ENCODE measurements around the gene MNS1.

Gene MNS1

GRCh38 chr15:56390739-56391267, 74.1 kb downstream of the MNS1 start:
- peak; percentile 4 for DNase-seq (ENCODE audit: low read depth)
- TF ChIP-seq CTCF (conservative IDR thresholded peaks at IDR 0.05; ENCODE audit: low read length): no peak
- H3K4me3 ChIP-seq (ENCODE audit: low read length): no peak overlapping the region

DNA sequence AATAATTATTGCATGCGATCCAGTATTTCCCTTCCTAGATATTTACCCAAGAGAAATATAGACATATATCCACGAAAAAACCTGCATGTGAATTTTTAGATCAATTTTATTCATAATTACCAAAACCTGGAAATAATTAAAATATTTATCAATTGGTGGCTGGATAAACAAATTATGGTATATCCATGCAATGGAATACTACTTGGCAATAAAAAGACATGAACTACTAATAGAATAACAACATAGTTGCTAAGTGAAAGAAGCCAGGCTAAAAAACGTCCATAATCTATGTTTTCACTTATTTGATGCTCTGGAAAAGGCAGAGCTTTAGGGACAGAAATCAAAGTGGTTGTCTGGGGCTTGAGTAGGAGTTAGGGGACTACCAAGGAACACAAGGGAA, 79.0 kb downstream of the MNS1 start:
- H3K4me3 ChIP-seq (ENCODE audit: low read length): no peak overlapping the region
- no peak for TF ChIP-seq CTCF (conservative IDR thresholded peaks at IDR 0.05; ENCODE audit: low read length)
- DNase-seq (ENCODE audit: low read depth): no peak

DNA sequence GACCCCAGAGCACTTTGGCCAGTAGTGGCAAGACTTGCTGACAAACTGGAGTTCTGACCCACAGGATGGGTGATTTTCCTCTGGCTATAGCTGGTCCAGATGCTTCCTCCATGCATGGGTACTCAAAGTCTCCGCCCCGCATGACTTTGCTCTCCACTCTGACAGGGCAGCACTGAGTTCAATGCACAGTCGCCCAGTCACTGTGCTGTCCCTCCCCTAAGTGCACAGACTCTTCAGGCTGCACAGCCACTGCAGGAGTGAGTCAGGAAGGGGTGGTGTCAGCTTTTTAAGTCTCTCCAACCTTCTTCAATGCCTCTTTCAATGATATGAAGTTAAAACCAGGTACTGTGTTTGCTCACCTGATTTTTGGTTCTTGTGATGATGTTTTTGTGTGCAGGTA, 81.9 kb downstream of the MNS1 start:
- no peak for TF ChIP-seq CTCF (conservative IDR thresholded peaks at IDR 0.05; ENCODE audit: low read length)
- DNase-seq (ENCODE audit: low read depth): no peak
- H3K4me3 ChIP-seq (ENCODE audit: low read length): no peak overlapping the region

All from AG10803 (cell line).